ENCODE results near the gene PPP2R2B. TPM values are rescaled to one million over a fixed set of nuclear protein-coding genes. Genes with fewer than 3 reads are reported as not detected.

PPP2R2B gene
- total RNA-seq, 1 experiment from 2014 or later, result not detected

GRCh38 chr5:146902471-146902870 is 23.9 kb upstream of the PPP2R2B start:
- Histone ChIP-seq H4K20me1 (ENCODE audit: insufficient read depth) (no peaks in the 10 kb centered on the region), H3K9me2 (ENCODE audit: insufficient read depth) (no peaks in the 10 kb centered on the region), H3K4me2 (ENCODE audit: low read length) (no peak overlapping the region), H3K9ac (ENCODE audit: low read length) (no peak overlapping the region), H3K79me2 (ENCODE audit: insufficient read depth, low read length) (no peaks in the 10 kb centered on the region), H3K9me3 (ENCODE audit: control insufficient read depth in 1 of 2, insufficient read depth in 1 of 2, low read depth in 1 of 2, low read length in 2 of 2) (no peaks in the 10 kb centered on the region), H3K4me1 (ENCODE audit: control insufficient read depth in 1 of 2, insufficient read depth in 2 of 2, low read length in 2 of 2) (no peaks in the 10 kb centered on the region), H3K27ac (ENCODE audit: low read depth, low read length) (no peak overlapping the region), H3K27me3 (ENCODE audit: insufficient read depth, low read length) (no peaks in the 10 kb centered on the region), H3K4me3 (replicated peaks in 1 of 2; ENCODE audit: low read depth in 1 of 2, low read length in 2 of 2) (no peak overlapping the region), H3K36me3 (ENCODE audit: control insufficient read depth in 1 of 2, insufficient read depth in 2 of 2, low read length in 2 of 2) (no peaks in the 10 kb centered on the region), H2AFZ (ENCODE audit: low read depth, low read length, poor library complexity, severe bottlenecking) (no peak overlapping the region)
- no peak for ATAC-seq
- TF ChIP-seq ZNF274 (IDR thresholded peaks at IDR 0.05; ENCODE audit: low read depth, low read length) (no peak), POLR2AphosphoS5 (IDR thresholded peaks at IDR 0.05; ENCODE audit: low read depth, low read length) (no peak), SIN3A (IDR thresholded peaks at IDR 0.05; ENCODE audit: low read depth) (no peak), CBX3 (IDR thresholded peaks at IDR 0.05; ENCODE audit: low read depth) (no peak), SRF (IDR thresholded peaks at IDR 0.05; ENCODE audit: low read depth) (no peak), EGR1 (IDR thresholded peaks at IDR 0.05; ENCODE audit: low read depth) (no peak), ZFX (IDR thresholded peaks at IDR 0.05) (no peak)
- no peak for DNase-seq (ENCODE audit: low read depth, low spot score)
- BruUV-seq (replicated peaks), result no TSS peak
- ChIA-PET CTCF (no interaction called here), RAD21 (ENCODE audit: low non-redundant PET in 1 of 2, low total read pairs in 2 of 2, uncharacterized antibody in 2 of 2, unreplicated experiment in 2 of 2) (no interaction called here), POLR2A (no interaction called here)
- intact Hi-C loops (cut with micrococcal nuclease), result no loop called here

- Histone ChIP-seq H3K36me3 (ENCODE audit: control insufficient read depth in 1 of 2, insufficient read depth in 2 of 2, low read length in 2 of 2) (no peaks in the 10 kb centered on the region), H3K4me2 (ENCODE audit: low read length) (no peak overlapping the region), H3K27ac (ENCODE audit: low read depth, low read length) (no peak overlapping the region), H3K27me3 (ENCODE audit: insufficient read depth, low read length) (no peaks in the 10 kb centered on the region), H3K4me3 (replicated peaks in 1 of 2; ENCODE audit: low read depth in 1 of 2, low read length in 2 of 2) (no peak overlapping the region), H3K79me2 (ENCODE audit: insufficient read depth, low read length) (no peaks in the 10 kb centered on the region), H2AFZ (ENCODE audit: low read depth, low read length, poor library complexity, severe bottlenecking) (no peak overlapping the region), H3K9me2 (ENCODE audit: insufficient read depth) (no peaks in the 10 kb centered on the region), H4K20me1 (ENCODE audit: insufficient read depth) (no peaks in the 10 kb centered on the region), H3K9ac (ENCODE audit: low read length) (no peak overlapping the region), H3K9me3 (ENCODE audit: control insufficient read depth in 1 of 2, insufficient read depth in 1 of 2, low read depth in 1 of 2, low read length in 2 of 2) (0 out of 4 replicates have a peak, but pooled peaks cover 0 to 3% of the 10 kb centered on the region in 2 experiments), H3K4me1 (ENCODE audit: control insufficient read depth in 1 of 2, insufficient read depth in 2 of 2, low read length in 2 of 2) (no peaks in the 10 kb centered on the region)
- TF ChIP-seq ZBTB33 (IDR thresholded peaks at IDR 0.05; ENCODE audit: extremely low read depth, insufficient replicate concordance, low read length) (no peak), POLR2A (IDR thresholded peaks at IDR 0.05; ENCODE audit: borderline replicate concordance, extremely low read depth, insufficient read depth, insufficient read length) (no peak)
- ChIA-PET CTCF (no interaction called here), POLR2A (no interaction called here), RAD21 (ENCODE audit: low non-redundant PET in 1 of 2, low total read pairs in 2 of 2, uncharacterized antibody in 2 of 2, unreplicated experiment in 2 of 2) (no interaction called here)
- ATAC-seq (no peak), DNase-seq (ENCODE audit: low read depth, low spot score) (no peak)
- intact Hi-C loops (cut with micrococcal nuclease), result no loop called here
- BruUV-seq (replicated peaks), result no TSS peak
Observed at GRCh38 chr5:146897061-146897460, 18.5 kb upstream of the PPP2R2B start.
